ENCODE measurements around the gene PPP1R14D.

PPP1R14D gene

DNA sequence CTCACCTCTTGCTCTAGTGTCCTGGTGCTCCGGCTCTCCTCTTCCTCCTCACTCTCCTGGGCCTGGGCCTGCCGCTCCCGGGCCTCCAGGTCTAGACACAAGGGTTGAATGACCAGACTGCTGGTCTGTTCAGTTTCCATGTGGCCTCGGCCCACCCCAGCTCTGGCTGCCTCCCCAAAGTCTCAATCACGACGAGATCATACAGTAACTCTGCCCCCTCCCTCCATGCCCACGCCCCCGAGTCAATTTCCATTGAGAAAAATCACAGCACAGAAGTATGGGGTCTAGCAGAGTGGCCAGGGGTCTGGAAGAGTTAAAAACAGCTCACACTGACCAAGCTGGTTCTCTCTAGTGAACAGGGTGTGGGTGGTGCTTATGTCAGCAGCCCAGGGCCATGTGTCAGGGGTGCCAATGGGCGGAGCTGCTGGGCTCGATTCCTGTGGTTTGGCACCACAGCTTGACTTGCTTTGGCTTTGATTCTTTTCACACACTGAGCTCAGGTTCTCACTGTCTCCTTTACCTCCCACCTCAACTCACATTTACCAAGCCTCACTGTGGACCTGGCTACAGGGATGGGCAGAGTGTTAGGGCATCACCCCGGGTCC lies 51.9 kb downstream of the PPP1R14D start:
- DNase-seq, result no peak

DNA sequence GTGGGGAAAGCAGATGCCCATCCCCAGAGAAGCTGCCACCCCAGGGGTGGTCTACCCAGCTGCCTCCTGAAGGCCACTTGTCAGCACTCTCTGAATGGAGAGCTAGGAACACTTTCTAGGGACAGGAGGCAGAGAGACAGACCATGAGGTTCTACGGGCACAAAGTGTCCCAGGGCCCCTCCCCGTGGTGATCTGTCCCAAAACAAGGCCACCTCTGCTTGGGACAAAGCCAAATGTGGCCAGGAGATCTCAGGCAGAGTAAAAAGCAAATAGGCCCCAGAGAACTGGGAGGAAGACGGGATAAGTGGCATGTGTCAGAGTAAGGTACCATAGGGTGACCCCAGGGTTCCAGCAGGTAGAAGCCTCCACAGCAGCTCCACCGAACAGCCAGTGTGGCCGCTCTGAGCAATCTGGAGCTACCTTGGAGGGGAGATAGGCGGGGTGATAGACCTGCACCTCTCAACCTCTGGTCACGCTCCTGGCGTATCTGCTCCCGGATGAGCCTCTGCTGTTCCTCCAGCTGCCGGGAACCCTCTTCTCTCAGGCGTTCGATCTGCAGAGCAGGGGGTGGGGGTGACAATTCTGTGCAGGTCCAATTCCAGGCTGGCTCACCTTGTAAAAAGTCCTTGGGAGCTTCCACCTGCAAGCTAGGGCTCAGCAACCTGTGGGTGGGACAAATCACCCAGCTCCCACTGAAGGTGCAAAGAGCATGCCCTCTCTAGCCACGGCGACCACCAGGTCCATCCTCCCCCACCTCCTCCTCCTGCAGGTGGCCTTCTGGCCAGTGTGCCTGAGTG lies 52.6 kb downstream of the PPP1R14D start:
- DNase-seq, result no peak

GRCh38 chr15:40775007-40775406 lies 53.5 kb downstream of the PPP1R14D start:
- DNase-seq, result no peak

GRCh38 chr15:40773902-40774301 lies 54.6 kb downstream of the PPP1R14D start:
- no peak for DNase-seq

GRCh38 chr15:40773496-40773895 lies 55.0 kb downstream of the PPP1R14D start:
- no peak for DNase-seq

DNA sequence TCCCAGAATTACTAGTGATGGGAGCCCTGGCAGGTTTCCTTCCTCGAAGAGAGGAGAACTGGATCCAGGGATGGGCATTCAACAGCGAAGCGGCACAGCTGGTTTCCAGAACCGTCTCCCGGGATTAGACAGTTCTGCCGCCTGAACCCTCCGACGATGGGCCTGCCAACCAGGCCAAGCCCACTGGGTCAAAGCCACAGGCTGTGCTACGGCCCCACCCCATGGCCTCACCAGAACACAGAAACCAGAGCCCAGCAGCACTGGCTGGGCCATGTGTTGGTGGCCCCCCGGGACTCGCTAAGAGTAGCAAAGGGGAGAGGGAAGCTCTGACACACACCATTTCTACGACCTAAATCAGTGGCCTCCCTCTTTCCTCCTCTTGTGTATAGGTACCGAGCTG lies 56.5 kb downstream of the PPP1R14D start:
- DNase-seq, result no peak

DNA sequence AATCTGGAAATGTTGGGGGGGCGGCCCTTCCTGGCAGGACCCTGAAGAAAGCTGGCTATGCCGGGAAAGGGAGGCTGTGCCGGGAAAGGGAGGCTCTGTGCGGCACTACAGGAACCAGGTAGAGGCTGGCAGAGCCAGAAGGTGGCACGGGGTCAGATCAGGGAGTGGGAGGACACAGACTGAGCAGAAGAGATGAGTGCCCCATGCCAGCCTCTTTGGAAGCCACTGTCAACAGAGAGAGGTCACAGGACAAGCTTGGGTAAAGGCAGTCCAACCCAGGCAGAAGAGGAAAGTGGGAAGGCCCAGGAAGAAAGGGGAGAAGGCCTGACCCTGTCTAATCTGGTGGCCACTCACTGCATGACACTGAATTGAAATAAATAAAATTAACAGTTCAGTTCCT lies 57.3 kb downstream of the PPP1R14D start:
- DNase-seq, result no peak

DNA sequence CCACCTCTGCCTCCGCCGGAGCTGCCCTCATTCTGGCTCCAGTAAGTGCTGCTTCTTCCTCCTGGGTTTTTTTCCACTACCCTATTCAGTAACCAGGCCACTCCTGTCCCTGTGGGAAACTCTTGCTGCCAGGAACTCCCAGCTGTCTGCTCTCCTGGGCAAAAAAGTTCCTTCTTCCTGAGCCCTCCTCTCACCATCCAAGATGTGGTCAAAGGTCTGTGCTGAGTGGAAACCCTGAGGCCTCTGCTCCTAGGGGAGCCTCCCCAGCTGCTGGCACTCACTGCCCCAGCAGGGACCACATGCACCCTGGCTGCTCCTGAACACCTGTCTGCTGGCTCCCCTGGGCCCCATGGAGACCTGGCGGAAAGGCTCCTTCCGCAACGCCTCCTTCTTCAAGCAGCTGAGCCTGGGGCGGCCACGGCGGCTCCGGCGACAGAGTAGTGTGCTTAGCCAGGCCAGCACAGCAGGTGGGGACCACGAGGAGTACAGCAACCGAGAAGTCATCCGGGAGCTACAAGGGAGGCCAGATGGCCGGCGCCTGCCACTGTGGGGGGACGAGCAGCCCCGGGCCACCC lies 58.3 kb downstream of the PPP1R14D start:
- no peak for DNase-seq

- DNase-seq, result peak; percentile 80
Observed at GRCh38 chr15:40769274-40770146, 59.0 kb downstream of the PPP1R14D start, which contains the start of gene C15orf62. C15orf62 (plus strand) TSS chr15:40769980; CDS start chr15:40770496, 516 bp downstream.

DNA sequence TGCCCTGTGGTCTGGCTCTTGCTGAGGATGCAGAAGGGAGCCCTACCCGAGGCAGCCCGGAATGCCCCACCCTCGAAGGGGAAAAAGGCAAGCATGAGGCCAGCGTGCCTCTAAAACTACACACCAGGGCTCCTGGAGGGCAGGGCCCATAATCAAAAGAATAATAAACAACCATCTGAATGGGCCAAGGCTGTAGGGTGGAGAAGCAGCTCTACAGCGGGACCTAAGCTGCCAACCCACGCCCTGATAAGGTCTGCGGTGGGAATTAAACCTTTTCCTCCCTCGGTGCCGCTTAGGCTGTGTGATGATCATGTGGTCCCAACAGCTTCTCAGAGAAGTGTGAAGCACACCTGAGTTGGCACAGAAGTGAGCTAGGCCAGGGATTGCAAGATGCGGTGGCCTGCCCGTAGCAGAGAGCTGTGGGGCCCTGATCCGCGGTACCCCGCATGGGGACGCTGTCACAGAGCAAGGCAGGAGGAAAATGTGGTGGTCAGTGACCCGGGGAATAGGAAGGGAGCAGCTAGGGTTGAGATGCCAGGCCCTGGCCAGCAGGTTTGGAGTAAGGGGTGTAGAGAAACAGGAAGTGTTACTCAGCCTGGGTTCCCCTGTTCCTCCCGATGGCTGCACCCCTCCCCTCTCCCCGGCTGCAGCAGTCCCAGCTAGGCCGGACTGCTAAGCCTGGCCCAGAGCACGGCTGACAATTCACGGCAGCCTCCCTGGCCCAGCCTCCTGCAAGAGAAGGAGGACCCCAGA lies 59.8 kb downstream of the PPP1R14D start:
- DNase-seq, result no peak

DNA sequence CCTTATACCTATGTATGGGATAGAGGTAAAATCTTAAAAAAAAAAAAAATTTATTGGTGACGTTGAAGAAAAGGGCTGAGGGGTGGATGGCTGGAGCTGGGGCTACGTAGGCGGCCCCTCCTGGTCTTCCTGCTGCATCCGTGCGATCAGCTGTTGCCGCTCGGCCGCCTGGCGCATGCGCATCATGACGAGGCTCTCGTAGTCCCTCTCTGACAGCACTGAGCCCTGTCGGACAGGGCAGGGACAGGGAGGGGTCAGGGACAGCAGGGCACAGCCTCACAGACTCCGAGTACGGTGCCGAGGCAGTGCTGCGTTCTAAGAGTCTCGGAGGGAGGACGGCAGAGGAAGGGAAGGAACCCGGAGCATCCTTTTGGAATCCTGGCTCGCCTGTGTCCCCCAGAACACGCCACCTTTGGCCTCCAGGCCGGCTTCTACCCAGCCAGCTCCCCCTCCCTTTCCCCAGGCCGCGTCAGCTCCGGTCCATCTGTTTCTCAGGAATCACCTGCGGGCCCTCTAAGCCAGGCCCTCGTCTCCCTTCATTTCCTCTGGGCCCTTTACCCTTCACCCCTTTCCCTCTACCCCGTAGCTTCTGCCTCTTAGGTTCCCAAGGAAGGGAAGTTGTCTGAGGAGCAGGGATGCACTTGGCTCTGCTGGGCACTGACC lies 60.5 kb downstream of the PPP1R14D start:
- DNase-seq, result no peak

DNA sequence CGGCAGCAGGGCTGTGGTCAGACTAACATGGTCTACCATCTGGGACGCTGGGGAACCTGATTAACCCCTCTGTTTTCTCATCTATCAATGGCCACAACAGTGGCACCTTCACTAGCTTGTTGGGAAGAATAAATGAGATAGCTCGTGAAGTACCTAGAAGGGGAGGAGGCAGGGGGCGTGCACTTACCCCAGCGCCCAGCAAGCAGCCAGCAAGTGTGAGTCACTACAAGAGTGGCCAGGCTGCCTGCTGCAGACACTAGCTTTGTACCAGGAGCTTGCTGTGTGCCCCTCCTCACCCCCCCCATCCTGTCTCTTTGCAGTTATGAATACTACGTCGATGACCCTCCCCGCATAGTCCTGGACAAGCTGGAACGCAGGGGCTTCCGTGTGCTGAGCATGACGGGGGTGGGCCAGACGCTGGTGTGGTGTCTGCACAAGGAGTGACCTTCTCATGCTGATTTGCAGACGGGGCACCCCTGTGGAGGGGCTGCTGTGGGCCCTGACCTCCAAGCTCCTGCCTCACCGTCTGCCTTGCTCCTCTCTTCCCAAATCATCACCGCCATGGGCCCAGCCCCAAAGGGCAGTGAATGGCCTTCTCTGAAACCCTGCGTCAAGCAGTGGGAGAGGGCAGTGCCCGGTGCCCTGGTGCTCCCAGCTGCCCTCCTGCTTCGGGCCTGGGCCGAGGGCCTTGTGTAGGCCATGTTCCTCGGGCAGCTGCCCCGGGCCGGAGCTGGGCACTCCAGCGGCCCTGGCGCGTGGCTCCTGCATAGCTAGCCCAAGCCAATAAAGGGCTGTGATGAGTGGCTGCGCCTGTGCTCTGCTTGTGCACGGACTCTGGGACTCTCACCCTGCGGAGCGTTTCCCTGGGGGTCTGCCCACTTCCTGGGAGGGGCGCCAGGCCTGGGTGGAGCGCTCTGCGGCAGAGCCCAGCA lies 61.3 kb downstream of the PPP1R14D start:
- DNase-seq, result no peak

DNA sequence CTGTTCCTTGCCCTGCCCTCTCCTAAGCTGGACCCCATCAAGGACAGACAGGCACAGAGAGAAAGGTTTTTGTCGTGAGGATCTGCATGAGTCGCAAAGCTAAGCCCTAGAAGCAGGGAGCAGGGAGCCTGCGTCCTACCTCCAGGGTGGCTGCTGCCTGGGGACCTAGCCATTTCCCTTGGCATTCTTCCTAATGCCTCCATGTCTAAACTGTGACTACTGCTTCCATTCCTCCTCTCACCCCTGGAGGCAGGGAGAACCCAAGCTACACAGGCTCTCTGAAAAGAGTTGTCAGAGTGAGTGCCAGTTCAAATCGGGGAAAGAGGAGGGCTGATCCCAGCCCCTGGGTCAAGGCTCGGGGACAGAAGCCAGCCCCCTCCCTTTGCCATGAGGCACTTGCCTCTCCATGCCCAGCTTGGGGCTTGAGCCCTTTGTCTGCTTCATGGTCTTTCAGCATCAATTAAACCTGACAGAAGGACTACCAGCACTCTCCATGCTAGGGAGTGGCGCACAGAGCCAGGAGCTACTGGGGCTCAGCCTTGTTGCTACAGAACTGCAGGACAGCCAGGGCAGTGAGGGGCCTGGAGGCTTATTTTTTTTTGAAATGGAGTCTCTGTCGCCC lies 62.2 kb downstream of the PPP1R14D start:
- no peak for DNase-seq
